Hepatocyte (in vitro differentiated cells): ENCODE results near the gene SEMA5A.

Source experiments
- EZH2 ChIP-seq: fragments of 200-600 bp; sonication (generic); IDR thresholded peaks from 2 replicates; pipeline ENCODE4 v1.6.1; 2016; ENCODE audit warnings: antibody characterized with exemption, mild to moderate bottlenecking, borderline replicate concordance
- EZH2phosphoT487 ChIP-seq: fragments of 200-600 bp; sonication (generic); IDR thresholded peaks from one replicate; pipeline ENCODE4 v1.6.1; 2018; ENCODE audit warnings: antibody characterized with exemption, mild to moderate bottlenecking, low read depth, moderate library complexity; ENCODE audit not compliant: unreplicated experiment, severe bottlenecking
- TF ChIP-seq, protein P1 (sequence below): fragments of 200-600 bp; sonication (generic); IDR thresholded peaks from 2 replicates; pipeline ENCODE4 v1.5.1; 2016; ENCODE audit warnings: antibody characterized with exemption, mild to moderate bottlenecking; ENCODE audit not compliant: poor library complexity

DNA sequence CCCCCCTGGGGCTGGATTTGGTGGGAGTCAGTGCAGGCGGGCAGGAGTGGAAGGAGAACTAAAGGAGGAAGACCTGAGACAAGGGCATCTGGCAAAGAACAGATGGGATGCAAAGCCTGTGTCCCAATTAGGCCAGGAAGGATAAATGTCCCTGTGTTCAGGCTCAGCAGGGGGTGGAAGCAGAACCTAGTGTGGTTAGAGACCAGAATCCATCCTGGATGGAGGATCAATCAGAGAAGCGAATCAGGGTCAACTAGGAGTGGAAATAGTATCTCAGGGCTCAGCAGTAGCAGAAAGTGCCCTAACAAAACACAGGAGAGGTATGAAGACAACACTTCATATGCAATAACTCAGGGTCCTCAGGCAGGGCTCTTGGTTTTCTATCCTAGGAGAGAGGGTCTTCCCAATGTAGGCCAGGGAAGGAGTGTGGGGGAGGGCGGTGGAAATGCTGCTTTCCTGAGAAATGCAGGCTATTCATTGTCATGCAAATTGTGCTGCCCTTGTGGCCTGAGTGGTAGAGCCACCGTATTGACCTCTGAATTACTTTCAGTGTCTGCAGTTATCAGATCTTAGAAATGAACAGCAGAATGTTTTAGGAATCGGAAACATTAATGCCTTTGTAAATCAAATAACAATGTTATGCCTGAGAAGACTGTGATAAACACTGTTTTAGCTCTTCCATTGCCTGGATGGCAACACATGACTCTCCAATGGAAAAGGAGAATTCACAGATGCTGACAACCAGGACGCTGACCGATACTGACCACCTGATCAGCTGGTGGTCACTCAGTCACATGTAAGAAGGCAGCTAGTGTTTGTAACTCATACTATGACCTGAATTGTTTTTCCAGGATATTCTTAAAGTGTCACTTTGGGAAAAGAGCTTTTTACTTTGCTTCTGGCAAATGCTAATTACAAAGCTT, 323.6 kb downstream of the SEMA5A start:
- TF ChIP-seq, protein P1, sequence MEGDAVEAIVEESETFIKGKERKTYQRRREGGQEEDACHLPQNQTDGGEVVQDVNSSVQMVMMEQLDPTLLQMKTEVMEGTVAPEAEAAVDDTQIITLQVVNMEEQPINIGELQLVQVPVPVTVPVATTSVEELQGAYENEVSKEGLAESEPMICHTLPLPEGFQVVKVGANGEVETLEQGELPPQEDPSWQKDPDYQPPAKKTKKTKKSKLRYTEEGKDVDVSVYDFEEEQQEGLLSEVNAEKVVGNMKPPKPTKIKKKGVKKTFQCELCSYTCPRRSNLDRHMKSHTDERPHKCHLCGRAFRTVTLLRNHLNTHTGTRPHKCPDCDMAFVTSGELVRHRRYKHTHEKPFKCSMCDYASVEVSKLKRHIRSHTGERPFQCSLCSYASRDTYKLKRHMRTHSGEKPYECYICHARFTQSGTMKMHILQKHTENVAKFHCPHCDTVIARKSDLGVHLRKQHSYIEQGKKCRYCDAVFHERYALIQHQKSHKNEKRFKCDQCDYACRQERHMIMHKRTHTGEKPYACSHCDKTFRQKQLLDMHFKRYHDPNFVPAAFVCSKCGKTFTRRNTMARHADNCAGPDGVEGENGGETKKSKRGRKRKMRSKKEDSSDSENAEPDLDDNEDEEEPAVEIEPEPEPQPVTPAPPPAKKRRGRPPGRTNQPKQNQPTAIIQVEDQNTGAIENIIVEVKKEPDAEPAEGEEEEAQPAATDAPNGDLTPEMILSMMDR: no peak
- TF ChIP-seq EZH2phosphoT487: no peak
- no peak for TF ChIP-seq EZH2
